T-helper 2 cell treated with Interferon-gamma antibody and Interleukin-4, amounts not matched to agents 5 μg/mL and 100 μg/mL, for 36 hours (primary cell): Measurements from ENCODE around the gene TLN1.
A peak's percentile ranks its signal among the peaks of the same experiment; 100 is the strongest.

ENCODE experiments used
- DNase-seq: peaks from one replicate; pipeline ENCODE4 v3.0.0; 2021; ENCODE audit warnings: low spot score
- H3K27ac Mint-ChIP-seq: one replicate; pipeline ENCODE4 v1.8.0; 2021; ENCODE audit warnings: mild to moderate bottlenecking, mixed read lengths
- H3K27me3 Mint-ChIP-seq: one replicate; pipeline ENCODE4 v1.8.0; 2021; ENCODE audit warnings: low read depth, mixed read lengths
- H3K36me3 Mint-ChIP-seq: one replicate; pipeline ENCODE4 v1.8.0; 2021; ENCODE audit warnings: low read depth, mixed read lengths
- H3K4me1 Mint-ChIP-seq: one replicate; pipeline ENCODE4 v1.8.0; 2021; ENCODE audit warnings: low read depth, mixed read lengths
- H3K4me3 Mint-ChIP-seq: one replicate; pipeline ENCODE4 v1.8.0; 2022; ENCODE audit warnings: mild to moderate bottlenecking, moderate library complexity, mixed read lengths
- H3K9me3 Mint-ChIP-seq: one replicate; pipeline ENCODE4 v1.8.0; 2021; ENCODE audit warnings: mixed read lengths

Gene TLN1

DNA sequence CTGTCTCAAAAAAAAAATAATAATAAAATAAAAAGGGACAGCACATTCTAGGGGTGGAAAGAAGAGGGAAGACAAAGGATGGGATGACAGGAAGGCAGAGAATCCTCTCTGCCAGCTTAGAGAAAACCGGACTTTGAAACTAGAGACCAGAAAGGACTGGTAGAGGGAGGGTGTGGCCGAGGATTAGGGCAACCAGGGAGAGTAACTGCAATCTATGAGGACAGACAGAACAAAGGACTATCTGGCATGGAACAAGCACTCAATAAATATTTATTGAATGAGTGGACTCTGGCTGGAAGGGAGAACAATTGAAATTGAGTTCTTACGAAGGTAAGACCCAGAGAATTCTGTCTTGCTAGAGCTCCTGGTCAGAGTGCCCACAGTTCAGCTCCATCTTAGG, 14.6 kb upstream of the TLN1 start:
- H3K4me1 Mint-ChIP-seq, result peaks cover 42% of the 10 kb centered on the region
- no peaks in the 10 kb centered on the region for H3K9me3 Mint-ChIP-seq
- H3K27me3 Mint-ChIP-seq, result no peaks in the 10 kb centered on the region
- no peak overlapping the region for H3K27ac Mint-ChIP-seq
- H3K36me3 Mint-ChIP-seq, result peaks cover 40% of the 10 kb centered on the region
- no peak for DNase-seq
- peak overlapping the region; percentile 91 for H3K4me3 Mint-ChIP-seq

DNA sequence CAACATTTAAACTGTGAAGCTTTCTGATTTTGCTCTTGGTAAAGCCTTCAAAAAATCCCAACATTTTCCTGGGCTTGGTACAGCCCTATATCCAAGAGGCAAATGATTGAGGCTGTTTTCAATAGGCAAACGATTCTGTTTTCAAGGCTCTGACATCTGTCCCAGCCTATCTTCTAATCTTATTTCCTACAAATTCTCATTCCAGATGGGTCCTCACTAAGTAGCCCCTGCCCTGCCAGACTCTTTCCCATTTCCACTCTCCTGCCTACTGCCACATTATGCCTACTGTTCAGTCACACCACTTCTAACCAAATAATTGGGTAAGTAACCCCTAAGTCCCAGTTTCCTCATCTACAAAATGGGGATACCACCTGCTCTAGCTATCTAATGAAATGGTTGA, 13.6 kb upstream of the TLN1 start:
- Mint-ChIP-seq H3K27ac (no peak overlapping the region), H3K4me1 (peaks cover 45% of the 10 kb centered on the region), H3K36me3 (peaks cover 38% of the 10 kb centered on the region), H3K27me3 (no peaks in the 10 kb centered on the region), H3K4me3 (peak overlapping the region; percentile 74), H3K9me3 (no peaks in the 10 kb centered on the region)
- DNase-seq, result no peak

DNA sequence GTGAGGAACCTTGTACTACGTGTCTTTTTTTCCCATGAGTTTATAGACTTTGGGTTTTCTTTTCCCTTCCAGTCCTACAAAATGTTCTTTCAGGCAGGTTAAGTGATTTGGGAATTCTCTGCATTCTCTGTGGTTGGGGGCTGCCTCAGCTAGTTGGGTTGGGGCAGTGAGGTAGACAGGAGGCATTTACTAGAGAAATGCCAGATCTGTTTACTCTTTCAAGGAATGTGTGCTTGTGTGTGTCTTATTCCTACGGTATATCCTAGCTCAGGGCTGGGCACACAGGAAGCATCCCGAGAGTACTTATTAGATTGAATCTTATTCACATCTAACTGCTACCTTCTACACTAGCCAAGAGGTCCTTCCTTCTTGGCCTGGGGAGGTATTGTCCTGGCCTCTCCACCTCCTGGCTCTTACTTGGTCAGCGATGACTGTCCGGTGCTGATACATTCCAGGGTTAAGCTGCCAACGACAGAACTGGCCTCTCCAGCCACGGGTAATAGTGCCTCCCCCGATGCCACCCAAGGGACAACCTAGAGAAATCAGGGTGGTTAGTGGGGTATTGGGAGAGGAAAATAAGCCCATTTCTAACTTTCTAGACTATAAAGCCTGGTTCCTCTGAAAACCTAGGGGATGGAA, 12.0 kb upstream of the TLN1 start:
- no peak for DNase-seq
- H3K9me3 Mint-ChIP-seq, result no peaks in the 10 kb centered on the region
- peaks cover 39% of the 10 kb centered on the region for H3K4me1 Mint-ChIP-seq
- no peak overlapping the region for H3K4me3 Mint-ChIP-seq
- H3K36me3 Mint-ChIP-seq, result peaks cover 46% of the 10 kb centered on the region
- H3K27me3 Mint-ChIP-seq, result no peaks in the 10 kb centered on the region
- H3K27ac Mint-ChIP-seq, result no peak overlapping the region

DNA sequence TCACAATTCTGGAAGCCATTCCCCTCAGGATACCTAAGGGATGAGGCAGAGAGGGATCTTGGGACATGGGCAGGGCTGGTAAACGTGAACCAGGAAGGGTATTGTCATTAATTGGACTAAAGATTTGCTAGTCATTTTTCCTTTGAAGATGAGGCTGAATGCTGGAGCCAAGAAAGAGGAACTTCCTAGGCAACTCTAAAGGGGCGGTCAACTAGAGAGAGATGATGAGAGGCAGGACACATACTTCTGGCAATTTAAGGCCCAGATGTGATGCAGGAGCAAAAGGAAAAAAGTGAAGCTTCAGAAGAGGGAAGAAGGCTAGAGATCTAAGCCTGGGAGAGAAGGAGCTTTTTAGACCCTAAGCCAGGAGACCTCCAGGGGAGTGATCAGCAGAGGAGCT, 11.5 kb upstream of the TLN1 start:
- no peak for DNase-seq
- peaks cover 39% of the 10 kb centered on the region for H3K4me1 Mint-ChIP-seq
- peaks cover 51% of the 10 kb centered on the region for H3K36me3 Mint-ChIP-seq
- H3K9me3 Mint-ChIP-seq, result no peaks in the 10 kb centered on the region
- H3K27me3 Mint-ChIP-seq, result no peaks in the 10 kb centered on the region
- no peak overlapping the region for H3K4me3 Mint-ChIP-seq
- no peak overlapping the region for H3K27ac Mint-ChIP-seq

DNA sequence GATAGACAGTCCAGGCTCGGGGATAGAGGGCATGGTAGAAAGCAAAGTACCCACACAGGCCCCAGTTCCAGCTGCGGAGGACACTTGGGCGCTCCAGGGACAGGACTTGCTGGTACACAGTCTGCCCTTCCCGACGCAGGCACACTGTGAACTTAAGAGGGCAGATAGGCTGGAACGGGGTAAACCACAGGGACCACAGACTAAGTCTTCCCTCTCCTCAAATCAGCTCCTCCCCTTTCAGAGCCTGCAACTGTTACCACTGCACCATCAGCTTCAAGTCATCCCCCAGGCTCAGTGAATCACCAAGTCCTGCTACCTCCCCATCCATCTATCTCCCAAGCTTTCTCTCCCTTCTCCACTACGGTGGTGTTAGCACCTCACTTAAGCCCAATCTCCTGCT, 9.7 kb upstream of the TLN1 start:
- peak overlapping the region; percentile 16 for H3K4me3 Mint-ChIP-seq
- DNase-seq, result no peak
- H3K9me3 Mint-ChIP-seq, result no peaks in the 10 kb centered on the region
- H3K36me3 Mint-ChIP-seq, result peaks cover 52% of the 10 kb centered on the region
- peaks cover 24% of the 10 kb centered on the region for H3K4me1 Mint-ChIP-seq
- no peaks in the 10 kb centered on the region for H3K27me3 Mint-ChIP-seq
- peak overlapping the region; percentile 37 for H3K27ac Mint-ChIP-seq

DNA sequence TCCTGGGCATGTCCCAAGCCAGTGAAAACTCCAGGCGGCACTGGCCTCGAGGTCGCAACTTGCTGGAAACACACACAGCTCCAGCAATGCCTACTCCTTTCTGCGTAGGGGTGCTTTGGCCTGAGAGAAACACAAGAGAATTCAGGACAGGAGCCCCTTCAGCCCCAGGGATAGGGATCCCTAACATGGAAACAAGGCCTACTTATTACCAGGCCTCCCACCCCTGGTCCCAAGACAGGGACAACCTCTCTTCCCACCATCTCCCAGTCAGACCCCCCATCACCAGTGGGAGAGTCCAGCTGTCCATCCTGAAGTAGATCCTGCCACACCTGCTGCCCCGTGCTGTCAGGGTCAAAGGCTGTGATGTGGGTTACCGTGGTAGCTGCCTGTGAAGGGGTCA, 8.2 kb upstream of the TLN1 start:
- Mint-ChIP-seq H3K27me3 (no peaks in the 10 kb centered on the region), H3K4me3 (no peak overlapping the region), H3K36me3 (peaks cover 53% of the 10 kb centered on the region), H3K27ac (no peak overlapping the region), H3K4me1 (peaks cover 18% of the 10 kb centered on the region), H3K9me3 (no peaks in the 10 kb centered on the region)
- no peak for DNase-seq

DNA sequence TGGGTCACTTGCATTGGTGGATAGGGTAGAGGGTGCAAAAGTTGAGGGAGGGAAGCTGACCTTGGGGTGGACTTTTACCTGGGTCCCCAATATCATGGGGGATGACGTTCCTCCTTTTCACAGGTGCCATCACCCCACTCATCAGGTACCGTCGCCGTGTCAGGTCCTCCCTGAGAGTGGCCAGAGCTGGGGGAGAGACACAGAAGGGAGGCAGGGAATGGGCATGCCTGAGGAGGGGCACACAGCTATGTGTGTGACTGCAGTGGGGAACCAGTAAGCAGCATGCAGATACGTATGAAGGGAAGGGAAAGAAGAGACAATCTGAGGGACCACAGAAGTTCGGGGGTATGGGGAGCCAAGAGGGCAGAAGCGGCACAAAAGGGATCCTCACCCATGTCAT, 6.9 kb upstream of the TLN1 start:
- Mint-ChIP-seq H3K4me1 (peaks cover 18% of the 10 kb centered on the region), H3K9me3 (no peaks in the 10 kb centered on the region), H3K27me3 (no peaks in the 10 kb centered on the region), H3K27ac (no peak overlapping the region), H3K4me3 (no peak overlapping the region), H3K36me3 (peaks cover 50% of the 10 kb centered on the region)
- no peak for DNase-seq

DNA sequence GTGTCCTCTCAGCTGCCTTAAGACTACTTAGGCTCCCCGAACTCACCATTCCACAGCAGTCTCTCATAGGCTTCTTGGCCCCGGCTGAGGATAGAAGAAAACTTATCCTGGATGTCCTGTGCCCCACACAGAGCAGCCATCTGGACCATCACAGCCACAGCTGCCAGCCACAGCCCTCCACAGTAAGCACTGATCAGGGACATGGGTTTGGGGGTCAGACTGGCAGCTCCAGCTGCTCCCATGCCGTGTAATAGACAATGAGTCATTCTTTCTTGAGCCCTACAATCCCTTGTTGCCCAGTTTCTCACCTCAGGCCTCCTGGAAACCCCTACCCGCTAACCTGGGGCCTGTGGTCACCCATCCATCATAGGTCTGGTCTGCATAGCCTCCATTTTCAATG, 6.2 kb upstream of the TLN1 start:
- Mint-ChIP-seq H3K27ac (no peak overlapping the region), H3K9me3 (no peaks in the 10 kb centered on the region), H3K27me3 (no peaks in the 10 kb centered on the region), H3K36me3 (peaks cover 42% of the 10 kb centered on the region), H3K4me1 (peaks cover 18% of the 10 kb centered on the region), H3K4me3 (no peak overlapping the region)
- no peak for DNase-seq

DNA sequence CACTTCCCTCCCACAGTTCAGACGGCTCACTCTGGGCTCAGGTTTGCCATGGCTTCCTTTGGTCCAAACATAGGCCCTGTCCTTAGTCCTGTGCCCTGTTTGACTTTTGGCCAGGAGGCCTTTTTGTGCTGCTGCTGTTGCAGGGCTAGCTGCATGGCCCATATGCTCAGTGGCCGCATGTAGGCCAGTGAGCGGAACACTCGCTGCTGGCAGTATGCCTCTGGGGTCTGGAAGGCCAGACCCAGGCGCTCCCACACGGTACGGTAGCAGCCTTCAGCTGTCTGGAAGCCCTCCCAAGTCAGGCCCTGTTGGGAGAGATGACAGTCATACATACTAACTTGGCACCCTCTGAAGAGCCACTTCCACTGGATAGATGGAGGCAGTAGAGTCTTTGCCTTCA, 5.1 kb upstream of the TLN1 start:
- Mint-ChIP-seq H3K27ac (no peak overlapping the region), H3K27me3 (no peaks in the 10 kb centered on the region), H3K9me3 (no peaks in the 10 kb centered on the region), H3K4me3 (no peak overlapping the region), H3K4me1 (peaks cover 18% of the 10 kb centered on the region), H3K36me3 (peaks cover 38% of the 10 kb centered on the region)
- DNase-seq, result no peak

DNA sequence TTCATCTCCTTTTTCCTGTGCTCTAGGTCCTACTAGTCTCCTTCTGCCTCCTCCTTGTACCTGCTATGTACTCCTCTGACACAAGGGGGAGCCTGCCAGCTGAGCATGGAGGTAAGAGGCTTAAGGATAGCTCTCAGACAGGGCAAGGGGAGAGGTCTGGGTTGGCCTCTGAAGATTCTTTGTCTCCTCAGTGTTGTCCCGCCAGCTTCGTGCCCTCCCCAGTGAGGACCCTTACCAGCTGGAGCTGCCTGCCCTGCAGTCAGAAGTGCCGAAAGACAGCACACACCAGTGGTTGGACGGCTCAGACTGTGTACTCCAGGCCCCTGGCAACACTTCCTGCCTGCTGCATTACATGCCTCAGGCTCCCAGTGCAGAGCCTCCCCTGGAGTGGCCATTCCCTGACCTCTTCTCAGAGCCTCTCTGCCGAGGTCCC, 4.2 kb upstream of the TLN1 start:
- H3K9me3 Mint-ChIP-seq, result no peaks in the 10 kb centered on the region
- H3K27ac Mint-ChIP-seq, result no peak overlapping the region
- peaks cover 31% of the 10 kb centered on the region for H3K36me3 Mint-ChIP-seq
- DNase-seq, result peak; percentile 54
- H3K4me1 Mint-ChIP-seq, result peaks cover 11% of the 10 kb centered on the region
- H3K4me3 Mint-ChIP-seq, result no peak overlapping the region
- H3K27me3 Mint-ChIP-seq, result no peaks in the 10 kb centered on the region

DNA sequence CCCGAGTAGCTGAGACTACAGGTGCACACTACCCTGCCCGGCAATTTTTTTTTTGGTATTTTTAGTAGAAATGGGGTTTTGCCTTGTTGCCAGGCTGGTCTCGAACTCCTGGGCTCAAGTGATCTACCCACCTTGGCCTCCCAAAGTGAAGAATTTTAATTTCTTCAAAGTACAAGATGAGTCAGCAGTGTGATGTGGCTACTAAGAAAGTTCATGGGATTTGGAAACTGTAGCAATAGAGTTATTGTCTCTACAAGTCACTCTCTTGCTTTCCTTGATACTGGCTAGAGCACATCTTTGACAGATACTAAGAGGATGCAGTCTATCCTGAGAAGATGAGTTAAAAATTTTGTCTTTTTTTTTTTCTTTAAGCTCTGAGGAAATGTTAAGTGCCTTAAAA, 2.1 kb upstream of the TLN1 start:
- H3K9me3 Mint-ChIP-seq, result no peaks in the 10 kb centered on the region
- DNase-seq, result no peak
- no peaks in the 10 kb centered on the region for H3K27me3 Mint-ChIP-seq
- peaks cover 29% of the 10 kb centered on the region for H3K36me3 Mint-ChIP-seq
- no peak overlapping the region for H3K27ac Mint-ChIP-seq
- peaks cover 12% of the 10 kb centered on the region for H3K4me1 Mint-ChIP-seq
- no peak overlapping the region for H3K4me3 Mint-ChIP-seq

DNA sequence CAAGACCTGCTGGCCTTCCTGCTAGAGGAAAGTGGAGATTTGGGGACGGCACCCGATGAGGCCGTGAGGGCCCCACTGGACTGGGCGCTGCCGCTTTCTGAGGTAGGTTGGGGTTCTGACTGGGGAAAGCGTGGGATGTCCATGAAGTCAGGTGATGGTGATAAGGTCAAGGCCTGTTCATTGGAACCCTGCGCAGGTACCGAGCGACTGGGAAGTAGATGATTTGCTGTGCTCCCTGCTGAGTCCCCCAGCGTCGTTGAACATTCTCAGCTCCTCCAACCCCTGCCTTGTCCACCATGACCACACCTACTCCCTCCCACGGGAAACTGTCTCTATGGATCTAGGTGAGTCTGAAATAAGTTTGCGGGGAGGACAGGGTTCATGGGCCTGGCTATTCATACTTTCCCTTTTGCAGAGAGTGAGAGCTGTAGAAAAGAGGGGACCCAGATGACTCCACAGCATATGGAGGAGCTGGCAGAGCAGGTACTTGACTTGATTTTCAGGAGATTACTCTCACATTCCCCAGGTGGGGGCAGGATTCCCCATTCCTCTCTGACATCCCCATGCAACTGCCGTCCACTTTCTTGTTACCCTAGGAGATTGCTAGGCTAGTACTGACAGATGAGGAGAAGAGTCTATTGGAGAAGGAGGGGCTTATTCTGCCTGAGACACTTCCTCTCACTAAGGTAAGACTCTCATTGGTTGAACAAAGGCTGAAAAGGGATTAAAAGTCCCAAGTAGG, 976 bp upstream of the TLN1 start:
- H3K4me3 Mint-ChIP-seq, result peak overlapping the region; percentile 89
- H3K36me3 Mint-ChIP-seq, result peaks cover 17% of the 10 kb centered on the region
- H3K27me3 Mint-ChIP-seq, result no peaks in the 10 kb centered on the region
- peaks cover 12% of the 10 kb centered on the region for H3K4me1 Mint-ChIP-seq
- H3K27ac Mint-ChIP-seq, result peak overlapping the region; percentile 89
- no peaks in the 10 kb centered on the region for H3K9me3 Mint-ChIP-seq
- no peak for DNase-seq

DNA sequence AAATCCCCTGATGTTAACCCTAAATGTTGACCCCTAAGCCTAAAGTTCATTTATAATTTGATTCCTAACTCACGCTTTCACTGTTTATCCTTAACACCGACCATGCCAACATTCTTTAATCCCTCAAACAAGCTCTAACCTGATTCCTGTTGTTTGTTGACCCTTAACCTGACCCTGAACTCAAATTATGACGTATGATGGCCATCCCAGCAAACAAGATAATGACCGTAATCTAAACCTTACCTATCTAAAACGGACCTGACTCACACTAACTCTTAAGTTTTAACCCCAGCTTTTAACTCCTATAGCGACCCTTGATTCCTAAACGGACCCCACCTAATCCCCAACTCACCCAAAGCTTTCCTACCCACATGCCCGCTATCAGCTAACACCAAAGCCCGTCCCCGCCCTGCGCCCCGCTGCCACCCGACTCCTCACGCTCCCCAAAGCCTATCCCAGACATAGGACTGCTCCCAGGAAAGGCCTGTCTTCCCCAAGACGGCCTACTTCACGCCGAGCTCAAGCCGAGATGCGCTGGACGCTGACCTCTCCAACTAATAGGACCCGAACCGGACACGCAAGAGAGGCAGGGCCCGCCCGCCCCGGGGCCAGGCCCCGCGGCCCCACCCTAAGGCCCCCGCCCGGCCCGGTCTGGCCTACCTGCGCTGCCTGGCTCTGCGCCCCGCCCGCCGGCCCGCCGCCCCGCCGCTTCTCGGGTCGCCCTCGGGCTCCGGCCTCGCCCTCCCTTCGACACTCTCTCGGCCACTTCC, 395 bp downstream of the TLN1 start:
- Mint-ChIP-seq H3K4me3 (peak overlapping the region; percentile 89), H3K4me1 (peaks cover 18% of the 10 kb centered on the region), H3K27ac (peak overlapping the region; percentile 89), H3K36me3 (peaks cover 24% of the 10 kb centered on the region), H3K9me3 (no peaks in the 10 kb centered on the region), H3K27me3 (no peaks in the 10 kb centered on the region)
- no peak for DNase-seq

DNA sequence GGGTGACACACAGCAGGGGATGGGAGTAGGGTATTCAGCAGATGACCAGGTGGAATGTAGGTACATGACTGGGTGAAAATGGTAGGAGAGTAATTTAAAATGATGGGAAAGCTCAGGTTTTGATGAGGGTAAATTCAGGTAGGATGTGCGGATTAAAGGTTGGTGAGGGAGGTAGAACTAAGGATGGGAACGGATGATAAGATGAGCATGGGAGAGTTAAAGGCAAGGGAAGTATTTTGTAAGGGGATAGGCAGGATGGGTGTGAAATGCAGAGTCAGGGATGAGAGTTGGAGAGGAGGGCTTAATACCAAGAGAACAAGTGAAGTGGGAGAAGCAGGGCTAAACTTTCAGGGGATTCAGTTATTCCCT, 1.5 kb downstream of the TLN1 start:
- H3K27ac Mint-ChIP-seq, result no peak overlapping the region
- H3K4me1 Mint-ChIP-seq, result peaks cover 18% of the 10 kb centered on the region
- H3K36me3 Mint-ChIP-seq, result peaks cover 22% of the 10 kb centered on the region
- H3K27me3 Mint-ChIP-seq, result no peaks in the 10 kb centered on the region
- H3K9me3 Mint-ChIP-seq, result no peaks in the 10 kb centered on the region
- no peak overlapping the region for H3K4me3 Mint-ChIP-seq
- no peak for DNase-seq
